Suppressor macrophage (primary cell): ENCODE results near the gene FXYD2.
A peak's percentile ranks its signal among the peaks of the same experiment; 100 is the strongest.
"Not testable (repeated sequence)": the region's sequence is repeated elsewhere in the genome, so short reads cannot be mapped to it uniquely, and the experiment has no call there.

Experiments
- DNase-seq, 4 experiments: peaks; one replicate each; pipeline ENCODE4 v3.0.0-alpha.2; 2020 to 2022

Gene FXYD2

DNA sequence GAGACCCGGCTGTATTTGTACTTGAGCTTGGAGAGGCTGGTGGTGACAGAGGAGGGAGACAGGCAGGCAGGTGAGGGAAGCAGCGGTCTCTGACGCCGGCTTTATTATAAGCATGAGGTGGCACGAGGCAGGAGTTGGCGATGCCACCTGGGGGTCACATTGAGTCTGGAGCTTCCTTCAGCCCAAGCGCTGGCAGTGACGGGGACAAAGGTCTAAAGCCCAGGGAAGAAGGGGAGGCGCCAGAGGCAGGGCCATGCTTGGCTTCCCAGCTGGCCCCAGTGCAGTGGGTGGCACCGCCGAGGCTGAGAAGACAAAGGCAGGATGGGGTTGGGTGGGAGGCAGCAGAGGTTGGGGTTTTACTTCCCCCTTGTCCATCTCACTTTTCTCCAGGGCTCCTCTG is 4.5 kb downstream of the FXYD2 start:
- no peak for DNase-seq

GRCh38 chr11:117819096-117820040 is 5.2 kb downstream of the FXYD2 start:
- peak; percentile 79 to 87 (median 84) for DNase-seq

GRCh38 chr11:117818041-117818873 is 6.3 kb downstream of the FXYD2 start:
- DNase-seq: peak in 3 of 4 experiments; percentile 47 to 61 (median 61)

- DNase-seq: peak; percentile 81 to 94 (median 90)
Observed at GRCh38 chr11:117817368-117818040, 7.0 kb downstream of the FXYD2 start.

DNA sequence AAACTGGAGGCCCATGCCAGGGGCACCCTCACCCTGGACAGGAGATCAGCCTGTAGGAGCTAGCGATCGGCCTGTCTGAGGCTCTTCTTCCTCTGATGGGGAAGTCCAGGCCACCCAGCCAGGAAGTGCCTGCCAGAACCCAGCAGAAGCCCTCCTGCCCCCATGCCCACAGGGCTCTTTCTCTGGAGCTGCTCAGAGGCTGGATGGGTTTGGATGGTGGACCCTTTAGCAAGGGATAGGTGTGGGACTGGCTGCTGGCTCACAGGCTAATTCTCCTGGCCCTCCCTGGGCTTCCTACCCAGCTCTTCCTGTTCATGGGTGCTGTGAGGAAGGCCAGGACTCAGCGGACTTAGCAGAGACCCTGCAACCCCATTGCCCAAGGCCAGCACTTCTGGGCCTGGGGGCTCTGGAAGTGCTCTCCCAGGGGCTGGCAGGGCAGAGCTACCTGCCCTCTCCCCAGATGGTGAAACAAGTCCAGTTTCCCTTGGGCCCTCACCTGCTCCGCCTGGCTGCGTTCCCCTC is 7.6 kb downstream of the FXYD2 start:
- DNase-seq: peak; percentile 49 to 77 (median 70)

- peak in 1 of 4 experiments; percentile 27 for DNase-seq
Observed at GRCh38 chr11:117816151-117816741, 8.3 kb downstream of the FXYD2 start.

GRCh38 chr11:117815262-117815803 is 9.2 kb downstream of the FXYD2 start:
- DNase-seq: peak; percentile 90 to 97 (median 94)

DNA sequence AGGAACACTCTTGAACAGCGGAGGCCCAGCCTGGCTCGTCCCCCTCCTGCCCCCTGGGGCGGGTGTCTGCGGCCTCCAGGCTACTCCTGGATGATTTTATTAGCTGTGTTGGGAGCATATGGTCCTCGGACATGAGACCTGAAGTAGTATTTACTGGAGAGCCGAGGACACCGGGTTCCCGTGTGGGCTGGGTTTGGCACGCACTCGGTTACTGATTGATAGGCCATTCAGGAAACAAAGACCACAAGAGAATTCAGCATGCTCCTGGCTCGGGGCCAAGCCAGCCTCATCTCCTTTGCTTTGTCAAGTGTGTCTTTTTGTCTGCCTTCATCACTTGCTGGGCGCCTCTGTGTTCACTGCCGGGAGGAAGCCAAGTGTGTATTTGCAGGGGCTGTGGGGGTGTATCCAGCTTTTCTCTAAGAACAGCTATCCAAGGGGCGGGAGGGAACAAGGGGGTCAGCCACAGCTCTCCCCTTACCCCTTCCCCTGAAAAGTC is 9.7 kb downstream of the FXYD2 start:
- DNase-seq: peak; percentile 38 to 66 (median 48)

DNA sequence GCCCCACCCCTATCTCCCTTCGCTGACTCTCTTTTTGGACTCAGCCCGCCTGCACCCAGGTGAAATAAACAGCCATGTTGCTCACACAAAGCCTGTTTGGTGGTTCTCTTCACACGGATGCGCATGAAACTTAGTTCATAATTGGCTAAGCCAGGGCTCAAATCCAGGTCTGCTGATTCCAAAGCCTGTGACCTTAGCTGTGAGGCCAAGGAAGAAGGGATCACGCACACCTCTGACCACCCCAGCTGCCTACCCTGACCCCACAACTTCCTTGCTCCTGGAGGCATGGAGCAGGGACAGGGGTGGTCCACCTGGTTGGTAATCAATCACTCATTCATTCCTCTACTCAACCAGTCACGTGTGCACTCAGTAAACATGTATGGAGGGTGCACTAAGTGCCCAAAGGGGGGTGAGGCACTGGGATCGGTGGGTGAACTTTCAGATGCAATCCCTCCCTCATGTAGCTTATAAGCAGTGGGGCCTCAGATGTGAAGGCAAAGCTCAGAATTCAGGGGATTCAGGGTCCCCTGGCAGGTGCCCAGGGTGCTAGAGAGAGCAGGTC is 10.3 kb downstream of the FXYD2 start:
- no peak for DNase-seq

DNA sequence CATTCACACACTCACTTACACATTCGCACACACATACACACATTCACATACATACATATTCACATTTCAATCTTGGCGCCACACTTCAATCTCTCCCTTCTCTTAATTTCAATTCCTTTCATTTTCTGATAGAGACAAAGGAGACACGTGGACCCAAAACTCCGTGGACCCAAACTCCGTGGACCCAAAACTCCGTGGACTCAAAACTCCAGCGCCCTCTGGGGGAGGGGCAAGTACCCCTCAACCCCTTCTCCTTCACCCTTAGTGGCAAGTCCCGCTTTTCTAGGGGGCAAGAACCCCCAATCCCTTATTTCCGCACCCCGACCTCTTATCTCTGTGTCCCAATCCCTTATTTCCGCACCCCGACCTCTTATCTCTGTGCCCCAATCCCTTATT is 14.5 kb downstream of the FXYD2 start:
- not testable (repeated sequence) for DNase-seq

- peak; percentile 77 to 92 (median 88) for DNase-seq
Observed at GRCh38 chr11:117809236-117810055, 15.1 kb downstream of the FXYD2 start.

DNA sequence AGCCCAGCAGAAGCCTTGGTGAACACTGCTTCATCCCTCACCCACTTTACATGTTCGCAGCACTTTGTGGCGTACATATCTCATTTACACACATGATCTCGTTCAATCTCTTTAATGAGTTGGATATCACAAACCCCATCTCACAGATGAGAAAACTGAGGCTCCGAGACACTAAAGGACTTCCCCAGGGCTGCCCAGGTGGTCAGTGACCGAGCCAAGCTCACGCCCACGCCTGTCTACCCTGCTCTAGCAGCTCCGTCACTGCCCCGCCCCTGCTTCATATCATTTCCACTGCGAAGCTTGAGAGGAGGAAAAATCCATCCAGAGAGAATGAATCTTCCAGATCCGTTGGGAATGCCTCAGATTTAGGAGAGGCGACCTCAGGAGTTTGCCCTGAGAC is 15.8 kb downstream of the FXYD2 start:
- no peak for DNase-seq

- DNase-seq: peak; percentile 76 to 90 (median 88)
Observed at GRCh38 chr11:117807482-117808327, 16.8 kb downstream of the FXYD2 start.

GRCh38 chr11:117806846-117807245 is 17.7 kb downstream of the FXYD2 start:
- DNase-seq: peak; percentile 74 to 87 (median 86)

DNA sequence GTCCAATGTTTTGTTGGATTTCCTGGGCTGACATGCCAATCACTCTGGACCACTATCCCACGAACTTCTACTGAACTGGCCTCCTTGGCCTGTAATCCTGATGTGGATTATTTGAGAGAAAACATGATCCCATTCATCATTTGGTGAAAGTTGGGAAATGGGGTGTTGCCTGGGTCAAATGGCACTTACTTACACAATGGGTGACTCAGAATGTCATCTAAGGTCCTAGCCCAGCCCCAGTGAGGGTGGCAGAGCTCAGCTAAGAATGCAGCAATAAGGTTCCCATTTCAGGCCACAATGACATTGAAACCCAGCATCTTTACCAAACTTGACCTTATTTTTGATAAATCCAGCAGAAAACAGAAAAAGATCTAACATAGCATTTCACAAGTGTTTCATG is 19.5 kb downstream of the FXYD2 start:
- peak; percentile 74 to 89 (median 88) for DNase-seq

DNA sequence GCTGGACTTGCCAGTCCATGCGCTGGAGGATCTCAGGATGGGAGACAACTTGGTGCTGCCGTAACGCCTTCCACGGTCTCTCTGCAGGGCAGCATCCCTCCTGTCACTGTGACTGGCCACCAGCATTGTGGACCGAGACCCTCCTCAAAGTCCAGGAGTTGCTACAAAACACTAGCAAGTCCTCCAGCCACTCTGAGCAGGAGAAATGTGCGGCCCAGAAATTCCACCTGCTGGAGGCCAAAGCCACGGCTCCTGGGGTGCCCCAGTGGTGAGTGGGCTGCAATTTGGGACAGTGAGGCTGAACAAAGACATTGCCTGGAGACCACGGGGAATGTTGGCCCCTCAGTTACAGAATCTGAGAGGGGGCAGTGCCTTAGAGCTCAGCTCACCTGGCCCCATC is 20.6 kb downstream of the FXYD2 start:
- no peak for DNase-seq

GRCh38 chr11:117799634-117800033 is 24.9 kb downstream of the FXYD2 start:
- no peak for DNase-seq

DNA sequence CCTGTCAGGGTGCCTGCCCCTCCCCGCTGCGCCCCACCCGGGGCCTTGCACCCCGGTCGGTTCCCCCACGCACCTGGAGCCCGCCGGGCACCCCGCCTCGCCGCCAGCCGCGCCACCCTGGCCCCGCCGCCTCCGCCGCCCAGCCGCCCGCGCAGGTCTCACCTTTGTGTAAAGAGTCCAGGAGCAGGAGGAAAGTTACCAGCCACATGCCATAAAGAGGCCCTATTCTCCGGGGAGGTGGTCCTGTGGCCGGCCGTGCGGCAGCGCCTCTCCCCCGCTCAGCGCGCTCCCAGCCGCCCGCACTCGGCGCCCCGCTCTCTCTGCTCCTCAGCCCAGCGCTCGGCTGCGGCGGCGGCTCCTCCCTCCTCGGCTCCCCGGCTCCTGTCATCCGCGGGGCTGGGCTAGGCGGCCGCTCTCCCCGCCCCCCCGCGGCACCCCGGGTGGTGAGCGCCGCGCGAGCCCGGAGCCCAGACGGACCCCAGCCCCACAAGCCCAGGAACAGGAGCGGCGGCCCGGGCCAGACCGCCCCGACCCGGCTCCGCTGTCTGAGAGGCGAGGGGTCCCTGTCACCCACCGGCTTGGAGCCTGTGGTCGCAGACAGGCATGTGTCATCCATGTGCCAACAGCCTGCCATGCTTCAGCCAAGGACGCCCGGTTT is 27.5 kb downstream of the FXYD2 start, which contains the start of gene DSCAML1:
TSS of gene DSCAML1 (minus strand) at position 345 of the 658 bp plus-strand sequence. CDS start at position 208, 137 bp downstream.
- peak in 2 of 4 experiments; percentile 26 to 41 for DNase-seq
